Cardiac muscle cell (in vitro differentiated cells and primary cell): Measurements from ENCODE around the gene CDK5RAP2. TPM values are rescaled to one million over a fixed set of nuclear protein-coding genes. Genes with fewer than 3 reads are reported as not detected.

Source experiments
- DNase-seq, 2 donors: peaks; one replicate each; pipeline versions ENCODE4 v3.0.0 to v3.0.0-alpha.2; 2010 to 2017; ENCODE audit warnings: low read depth in 1 of 2, low spot score in 1 of 2
- H3K27ac ChIP-seq: fragments of 200-600 bp; sonication (generic); 2 replicates; pipeline ENCODE4 v1.5.1; 2016
- H3K27me3 ChIP-seq: fragments of 200-600 bp; sonication (generic); 2 replicates; pipeline ENCODE4 v1.6.0; 2016; ENCODE audit warnings: control low read depth
- H3K36me3 ChIP-seq: fragments of 200-600 bp; sonication (generic); 2 replicates; pipeline ENCODE4 v1.5.1; 2016; ENCODE audit warnings: control low read depth
- H3K4me1 ChIP-seq: fragments of 200-600 bp; sonication (generic); 2 replicates; pipeline ENCODE4 v1.8.1; 2017; ENCODE audit warnings: low read depth, mild to moderate bottlenecking, mixed run types
- H3K4me3 ChIP-seq: fragments of 200-600 bp; sonication (generic); 2 replicates; pipeline ENCODE4 v1.5.1; 2016; ENCODE audit warnings: mild to moderate bottlenecking
- H3K9me3 ChIP-seq: fragments of 200-600 bp; sonication (generic); 2 replicates; pipeline ENCODE4 v1.5.1; 2017; ENCODE audit warnings: low read depth, mild to moderate bottlenecking, control low read depth
- CTCF ChIP-seq: IDR thresholded peaks from 2 replicates; pipeline ENCODE4 v1.5.1; 2012; ENCODE audit warnings: low read depth, mild to moderate bottlenecking, low read length
- polyA plus RNA-seq: library from polyadenylated mRNA; unstranded; fragments of >200 nt; fragmentation: Nextera tagmentation; extraction: Ambion mirVana; gene quantifications from 2 replicates; pipeline ENCODE4 v1.2.1, GENCODE V29; 2016
- total RNA-seq: library from RNA; depleted of rRNA; stranded (reverse); fragments of >200 nt; gene quantifications from 2 replicates; pipeline ENCODE4 v1.2.3, GENCODE V29; 2016

The CDK5RAP2 gene
- total and polyA plus RNA-seq, 2 experiments from 2014 or later, result 33.5 to 60.4 TPM

DNA sequence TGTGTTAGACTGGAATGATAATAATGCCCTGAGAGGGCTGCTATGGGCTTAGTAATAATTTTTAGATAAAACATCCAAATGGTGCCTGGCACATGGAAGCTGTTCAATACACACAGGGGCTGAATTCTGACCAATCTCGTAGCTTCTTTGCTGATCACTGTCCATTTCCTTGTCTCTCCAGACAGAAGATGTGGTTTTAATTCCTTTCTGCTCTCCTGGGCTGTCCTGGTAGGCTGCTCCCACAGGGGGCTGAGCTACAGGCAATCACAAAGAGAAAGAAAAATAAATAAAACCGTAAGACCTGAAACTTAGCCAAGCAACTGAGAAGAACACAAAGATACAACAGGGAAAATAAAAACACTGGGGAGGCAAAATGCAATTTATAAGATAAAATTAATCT lies 136.5 kb downstream of the CDK5RAP2 start:
- Histone ChIP-seq H3K27me3 (no peaks in the 10 kb centered on the region), H3K36me3 (peaks cover 10% of the 10 kb centered on the region), H3K4me1 (no peaks in the 10 kb centered on the region), H3K9me3 (no peaks in the 10 kb centered on the region), H3K4me3 (no peak overlapping the region), H3K27ac (no peak overlapping the region)
- no peak for TF ChIP-seq CTCF
- DNase-seq, result peak in 1 of 2 donors; percentile 75

- TF ChIP-seq CTCF, result no peak
- H3K36me3 ChIP-seq, result peaks cover 10% of the 10 kb centered on the region
Observed at GRCh38 chr9:120442308-120442995, 137.5 kb downstream of the CDK5RAP2 start.

GRCh38 chr9:120441426-120442307 lies 138.3 kb downstream of the CDK5RAP2 start:
- peak in 1 of 2 donors; percentile 90 for DNase-seq
- Histone ChIP-seq H3K27ac (no peak overlapping the region), H3K27me3 (no peaks in the 10 kb centered on the region), H3K4me1 (no peaks in the 10 kb centered on the region), H3K36me3 (peaks cover 13% of the 10 kb centered on the region), H3K9me3 (no peaks in the 10 kb centered on the region), H3K4me3 (no peak overlapping the region)
- no peak for TF ChIP-seq CTCF

More at GRCh38 chr9:120442308-120442995, 137.5 kb downstream of the CDK5RAP2 start:
- DNase-seq, result no peak
- H3K27ac ChIP-seq, result no peak overlapping the region
- no peak overlapping the region for H3K4me3 ChIP-seq
- no peaks in the 10 kb centered on the region for H3K9me3 ChIP-seq
- H3K4me1 ChIP-seq, result no peaks in the 10 kb centered on the region
- no peaks in the 10 kb centered on the region for H3K27me3 ChIP-seq

GRCh38 chr9:120440791-120441190 lies 139.2 kb downstream of the CDK5RAP2 start:
- peaks cover 11% of the 10 kb centered on the region for H3K36me3 ChIP-seq
- no peaks in the 10 kb centered on the region for H3K27me3 ChIP-seq
- no peaks in the 10 kb centered on the region for H3K9me3 ChIP-seq
- no peak for TF ChIP-seq CTCF
- DNase-seq, result no peak
- H3K27ac ChIP-seq, result no peak overlapping the region
- H3K4me1 ChIP-seq, result no peaks in the 10 kb centered on the region
- H3K4me3 ChIP-seq, result no peak overlapping the region

DNA sequence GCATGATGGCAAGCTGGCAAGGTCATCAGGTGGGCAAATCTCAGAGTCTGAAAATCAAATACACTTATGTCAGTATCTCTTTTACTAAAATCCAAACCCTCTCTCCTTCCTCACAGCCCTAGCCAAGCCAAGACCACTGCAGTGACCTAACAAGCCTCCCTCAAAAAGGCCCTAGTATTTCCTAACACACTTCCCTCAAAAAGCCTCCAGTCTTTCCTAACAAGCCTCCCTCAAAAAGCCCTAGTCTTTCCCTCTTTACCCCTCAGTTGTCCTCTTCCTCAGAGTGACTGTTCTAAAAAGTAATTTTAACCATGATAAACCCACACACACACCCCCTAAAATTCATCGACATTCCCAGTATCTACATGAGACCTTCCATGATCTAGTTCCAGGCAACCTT lies 140.0 kb downstream of the CDK5RAP2 start:
- no peak for DNase-seq
- no peaks in the 10 kb centered on the region for H3K9me3 ChIP-seq
- no peak for TF ChIP-seq CTCF
- no peak overlapping the region for H3K4me3 ChIP-seq
- H3K27me3 ChIP-seq, result no peaks in the 10 kb centered on the region
- peaks cover 2% of the 10 kb centered on the region for H3K4me1 ChIP-seq
- no peak overlapping the region for H3K27ac ChIP-seq
- peaks cover 9% of the 10 kb centered on the region for H3K36me3 ChIP-seq
